Liver (tissue), 9 donors: ENCODE results near the gene UBE2D1. TPM values are rescaled to one million over a fixed set of nuclear protein-coding genes. Genes with fewer than 3 reads are reported as not detected.

Experiments used
- DNase-seq: peaks from one replicate; pipeline ENCODE4 v3.0.0-alpha.2; 2017; ENCODE audit warnings: low spot score
- H3K27ac ChIP-seq, 2 donors: one replicate each; pipeline ENCODE4 v1.7.0; 2013; ENCODE audit warnings: inconsistent platforms in 2 of 2, low read length in 2 of 2, control low read depth in 1 of 2, low read depth in 1 of 2, mild to moderate bottlenecking in 1 of 2
- H3K27me3 ChIP-seq, 4 donors: one replicate each; pipeline versions ENCODE4 v1.6.1 to v1.7.0; 2013; ENCODE audit warnings: low read length in 3 of 4, inconsistent platforms in 1 of 4, mild to moderate bottlenecking in 1 of 4, moderate library complexity in 1 of 4; ENCODE audit not compliant: control insufficient read depth in 4 of 4, insufficient read depth in 4 of 4
- H3K36me3 ChIP-seq, 4 donors: one replicate each; pipeline versions ENCODE4 v1.6.1 to v1.7.0; 2013; ENCODE audit warnings: low read length in 3 of 4, mild to moderate bottlenecking in 3 of 4, low read depth in 1 of 4, moderate library complexity in 1 of 4; ENCODE audit not compliant: control insufficient read depth in 4 of 4, insufficient read depth in 3 of 4
- H3K4me1 ChIP-seq, 4 donors: one replicate each; pipeline versions ENCODE4 v1.6.1 to v1.7.0; 2013; ENCODE audit warnings: low read length in 3 of 4, mild to moderate bottlenecking in 3 of 4, moderate library complexity in 1 of 4; ENCODE audit not compliant: control insufficient read depth in 4 of 4, insufficient read depth in 4 of 4
- H3K4me3 ChIP-seq, 3 donors: one replicate each; pipeline versions ENCODE4 v1.6.1 to v1.7.0; 2013; ENCODE audit warnings: low read length in 3 of 3, control low read depth in 1 of 3, low read depth in 1 of 3, mild to moderate bottlenecking in 1 of 3
- H3K9ac ChIP-seq, 2 donors: one replicate each; pipeline ENCODE4 v1.7.0; 2013; ENCODE audit warnings: low read length in 2 of 2, mild to moderate bottlenecking in 2 of 2, moderate library complexity in 2 of 2, control low read depth in 1 of 2, low read depth in 1 of 2
- H3K9me3 ChIP-seq, 4 donors: one replicate each; pipeline versions ENCODE4 v1.6.1 to v1.7.0; 2013; ENCODE audit warnings: low read length in 3 of 4; ENCODE audit not compliant: control insufficient read depth in 4 of 4
- FOXA1 ChIP-seq: IDR thresholded peaks from 2 replicates; pipeline ENCODE4 v1.6.1; 2016; ENCODE audit warnings: antibody characterized with exemption
- FOXA2 ChIP-seq: IDR thresholded peaks from 2 replicates; pipeline ENCODE4 v1.6.1; 2016; ENCODE audit warnings: antibody characterized with exemption
- GABPA ChIP-seq, 2 donors: IDR thresholded peaks in 1 of 2; conservative IDR thresholded peaks in 1 of 2; 2 replicates each; pipeline ENCODE4 v1.6.1; 2016; ENCODE audit warnings: antibody characterized with exemption in 2 of 2, mild to moderate bottlenecking in 1 of 2, moderate library complexity in 1 of 2
- HNF4G ChIP-seq: IDR thresholded peaks from 2 replicates; pipeline ENCODE4 v1.6.1; 2016; ENCODE audit warnings: antibody characterized with exemption
- JUND ChIP-seq, 2 donors: IDR thresholded peaks; 2 replicates each; pipeline ENCODE4 v1.6.1; 2016; ENCODE audit warnings: antibody characterized with exemption in 2 of 2
- NR2F2 ChIP-seq: IDR thresholded peaks from 2 replicates; pipeline ENCODE4 v1.6.1; 2016; ENCODE audit warnings: antibody characterized with exemption
- RXRA ChIP-seq, 2 donors: IDR thresholded peaks; 2 replicates each; pipeline ENCODE4 v1.6.1; 2017 to 2018; ENCODE audit warnings: antibody characterized with exemption in 2 of 2, mild to moderate bottlenecking in 1 of 2
- SP1 ChIP-seq: IDR thresholded peaks from 2 replicates; pipeline ENCODE4 v1.6.1; 2018; ENCODE audit warnings: antibody characterized with exemption, mild to moderate bottlenecking
- TAF1 ChIP-seq: conservative IDR thresholded peaks from 2 replicates; pipeline ENCODE4 v1.6.1; 2016; ENCODE audit warnings: antibody characterized with exemption, mild to moderate bottlenecking
- YY1 ChIP-seq: IDR thresholded peaks from 2 replicates; pipeline ENCODE4 v1.6.1; 2016; ENCODE audit warnings: antibody characterized with exemption, mild to moderate bottlenecking
- WGBS: extraction: QIAGEN DNeasy Blood & Tissue Kit; methylation state at CpG from one replicate; pipeline ENCODE4 v1.1.7; 2013; 5-methylcytosine and 5-hydroxymethylcytosine counted together
- polyA plus RNA-seq, 2 donors: library from polyadenylated mRNA; stranded (reverse) in 1 of 2; unstranded in 1 of 2; fragments of 200-250 nt in 1 of 2; fragments of >200 nt in 1 of 2; fragmentation: Nextera tagmentation in 1 of 2; extraction: Ambion mirVana in 1 of 2; gene quantifications; one replicate each; pipeline versions ENCODE4 v1.2.1 to v1.2.3, GENCODE V29; 2013 to 2015
- total RNA-seq, 2 donors: library from RNA; depleted of rRNA; stranded (reverse); fragments of >200 nt; gene quantifications; one replicate each; pipeline ENCODE4 v1.2.3, GENCODE V29; 2014
- TF ChIP-seq, protein P1 (sequence below): IDR thresholded peaks from 2 replicates; pipeline ENCODE4 v1.6.1; 2016; ENCODE audit warnings: antibody characterized with exemption
- TF ChIP-seq, protein P2 (sequence below): fragments of 150-350 bp; IDR thresholded peaks from 2 replicates; pipeline ENCODE4 v1.5.1; 2017; ENCODE audit warnings: improper control_type of control experiment, low read depth, low read length; ENCODE audit not compliant: missing input control
- TF ChIP-seq, protein P3 (sequence below): IDR thresholded peaks from 2 replicates; pipeline ENCODE4 v1.6.1; 2016; ENCODE audit warnings: antibody characterized with exemption
- TF ChIP-seq, protein P4 (sequence below): IDR thresholded peaks from 2 replicates; pipeline ENCODE4 v1.6.1; 2016; ENCODE audit warnings: antibody characterized with exemption, mild to moderate bottlenecking
- donor health status: healthy.
- donor health status: healthy.
- donor health status: healthy.
- donor health status: healthy.
- donor health status: healthy.

UBE2D1 gene
- total and polyA plus RNA-seq, 4 donors, result 3.5 to 6.8 (median 5.8) TPM

DNA sequence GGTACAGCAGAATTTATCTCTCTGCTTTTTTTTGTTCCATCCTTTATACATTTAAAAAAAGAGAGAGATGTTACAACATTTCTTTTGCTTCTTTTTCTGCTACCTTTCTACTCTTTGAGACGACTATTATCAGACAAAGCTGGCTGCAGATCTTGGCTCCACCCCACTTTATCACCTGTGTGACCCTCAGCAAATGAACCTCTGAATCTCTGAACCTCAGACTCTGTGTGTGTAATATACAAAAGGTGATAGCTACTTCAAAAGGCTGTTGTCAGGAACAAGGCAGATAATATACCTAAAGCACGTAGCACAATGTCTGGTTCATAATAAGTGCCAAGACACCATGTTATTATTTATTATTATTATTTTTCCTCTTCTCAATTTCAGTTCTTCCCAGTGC, 32.6 kb upstream of the UBE2D1 start:
- DNase-seq, result no peak

DNA sequence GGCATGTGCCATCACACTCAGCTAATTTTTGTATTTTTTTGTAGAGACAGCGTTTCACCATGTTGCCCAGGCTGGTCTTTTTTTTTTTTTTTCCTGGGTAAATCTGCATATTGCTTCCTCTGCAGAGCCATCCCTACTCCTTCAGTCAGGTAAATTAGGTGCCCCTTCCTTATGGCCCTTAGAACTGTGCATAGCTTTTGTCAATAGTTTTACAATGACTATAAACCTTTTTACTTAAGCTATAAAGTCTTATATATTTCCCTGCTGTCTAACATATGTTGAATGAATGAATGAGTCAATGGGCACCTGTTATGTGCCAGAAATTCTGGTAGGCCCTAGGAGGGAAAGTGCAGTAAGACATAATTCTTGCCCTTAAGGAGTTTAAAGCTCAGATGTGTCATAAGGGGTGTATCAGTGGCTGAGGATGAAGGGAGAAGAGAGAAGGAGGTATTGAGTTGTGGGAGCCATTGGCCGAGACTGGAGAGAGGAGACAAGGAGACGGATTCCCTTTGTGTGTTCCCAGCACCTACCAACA, 30.6 kb upstream of the UBE2D1 start:
- no peak overlapping the region for H3K9ac ChIP-seq
- H3K4me3 ChIP-seq, result no peak overlapping the region
- no peaks in the 10 kb centered on the region for H3K36me3 ChIP-seq
- WGBS, result 88% methylated on average over 3 of the region's 3 CpGs
- H3K4me1 ChIP-seq, result no peaks in the 10 kb centered on the region
- no peaks in the 10 kb centered on the region for H3K9me3 ChIP-seq
- DNase-seq, result no peak
- no peak overlapping the region for H3K27ac ChIP-seq
- peaks cover 0 to 3% (median 1%) of the 10 kb centered on the region in 4 donors for H3K27me3 ChIP-seq
- TF ChIP-seq HNF4G (no peak), FOXA1 (no peak), GABPA (IDR thresholded peaks at IDR 0.05 in 1 of 2, conservative IDR thresholded peaks at IDR 0.05 in 1 of 2) (no peak), SP1 (no peak), FOXA2 (no peak), TAF1 (no peak), YY1 (no peak), RXRA (IDR thresholded peaks at IDR 0.05) (no peak), JUND (IDR thresholded peaks at IDR 0.05) (no peak)
- TF ChIP-seq, protein P1, sequence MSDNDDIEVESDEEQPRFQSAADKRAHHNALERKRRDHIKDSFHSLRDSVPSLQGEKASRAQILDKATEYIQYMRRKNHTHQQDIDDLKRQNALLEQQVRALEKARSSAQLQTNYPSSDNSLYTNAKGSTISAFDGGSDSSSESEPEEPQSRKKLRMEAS, result no peak
- TF ChIP-seq, protein P2, sequence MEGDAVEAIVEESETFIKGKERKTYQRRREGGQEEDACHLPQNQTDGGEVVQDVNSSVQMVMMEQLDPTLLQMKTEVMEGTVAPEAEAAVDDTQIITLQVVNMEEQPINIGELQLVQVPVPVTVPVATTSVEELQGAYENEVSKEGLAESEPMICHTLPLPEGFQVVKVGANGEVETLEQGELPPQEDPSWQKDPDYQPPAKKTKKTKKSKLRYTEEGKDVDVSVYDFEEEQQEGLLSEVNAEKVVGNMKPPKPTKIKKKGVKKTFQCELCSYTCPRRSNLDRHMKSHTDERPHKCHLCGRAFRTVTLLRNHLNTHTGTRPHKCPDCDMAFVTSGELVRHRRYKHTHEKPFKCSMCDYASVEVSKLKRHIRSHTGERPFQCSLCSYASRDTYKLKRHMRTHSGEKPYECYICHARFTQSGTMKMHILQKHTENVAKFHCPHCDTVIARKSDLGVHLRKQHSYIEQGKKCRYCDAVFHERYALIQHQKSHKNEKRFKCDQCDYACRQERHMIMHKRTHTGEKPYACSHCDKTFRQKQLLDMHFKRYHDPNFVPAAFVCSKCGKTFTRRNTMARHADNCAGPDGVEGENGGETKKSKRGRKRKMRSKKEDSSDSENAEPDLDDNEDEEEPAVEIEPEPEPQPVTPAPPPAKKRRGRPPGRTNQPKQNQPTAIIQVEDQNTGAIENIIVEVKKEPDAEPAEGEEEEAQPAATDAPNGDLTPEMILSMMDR, result no peak
- TF ChIP-seq, protein P3, sequence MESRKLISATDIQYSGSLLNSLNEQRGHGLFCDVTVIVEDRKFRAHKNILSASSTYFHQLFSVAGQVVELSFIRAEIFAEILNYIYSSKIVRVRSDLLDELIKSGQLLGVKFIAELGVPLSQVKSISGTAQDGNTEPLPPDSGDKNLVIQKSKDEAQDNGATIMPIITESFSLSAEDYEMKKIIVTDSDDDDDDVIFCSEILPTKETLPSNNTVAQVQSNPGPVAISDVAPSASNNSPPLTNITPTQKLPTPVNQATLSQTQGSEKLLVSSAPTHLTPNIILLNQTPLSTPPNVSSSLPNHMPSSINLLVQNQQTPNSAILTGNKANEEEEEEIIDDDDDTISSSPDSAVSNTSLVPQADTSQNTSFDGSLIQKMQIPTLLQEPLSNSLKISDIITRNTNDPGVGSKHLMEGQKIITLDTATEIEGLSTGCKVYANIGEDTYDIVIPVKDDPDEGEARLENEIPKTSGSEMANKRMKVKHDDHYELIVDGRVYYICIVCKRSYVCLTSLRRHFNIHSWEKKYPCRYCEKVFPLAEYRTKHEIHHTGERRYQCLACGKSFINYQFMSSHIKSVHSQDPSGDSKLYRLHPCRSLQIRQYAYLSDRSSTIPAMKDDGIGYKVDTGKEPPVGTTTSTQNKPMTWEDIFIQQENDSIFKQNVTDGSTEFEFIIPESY, result no peak

More for the DNA sequence above, 32.6 kb upstream of the UBE2D1 start:
- TF ChIP-seq, protein P1, result no peak
- TF ChIP-seq FOXA2 (no peak), NR2F2 (no peak), SP1 (no peak), YY1 (no peak)
- TF ChIP-seq, protein P4, sequence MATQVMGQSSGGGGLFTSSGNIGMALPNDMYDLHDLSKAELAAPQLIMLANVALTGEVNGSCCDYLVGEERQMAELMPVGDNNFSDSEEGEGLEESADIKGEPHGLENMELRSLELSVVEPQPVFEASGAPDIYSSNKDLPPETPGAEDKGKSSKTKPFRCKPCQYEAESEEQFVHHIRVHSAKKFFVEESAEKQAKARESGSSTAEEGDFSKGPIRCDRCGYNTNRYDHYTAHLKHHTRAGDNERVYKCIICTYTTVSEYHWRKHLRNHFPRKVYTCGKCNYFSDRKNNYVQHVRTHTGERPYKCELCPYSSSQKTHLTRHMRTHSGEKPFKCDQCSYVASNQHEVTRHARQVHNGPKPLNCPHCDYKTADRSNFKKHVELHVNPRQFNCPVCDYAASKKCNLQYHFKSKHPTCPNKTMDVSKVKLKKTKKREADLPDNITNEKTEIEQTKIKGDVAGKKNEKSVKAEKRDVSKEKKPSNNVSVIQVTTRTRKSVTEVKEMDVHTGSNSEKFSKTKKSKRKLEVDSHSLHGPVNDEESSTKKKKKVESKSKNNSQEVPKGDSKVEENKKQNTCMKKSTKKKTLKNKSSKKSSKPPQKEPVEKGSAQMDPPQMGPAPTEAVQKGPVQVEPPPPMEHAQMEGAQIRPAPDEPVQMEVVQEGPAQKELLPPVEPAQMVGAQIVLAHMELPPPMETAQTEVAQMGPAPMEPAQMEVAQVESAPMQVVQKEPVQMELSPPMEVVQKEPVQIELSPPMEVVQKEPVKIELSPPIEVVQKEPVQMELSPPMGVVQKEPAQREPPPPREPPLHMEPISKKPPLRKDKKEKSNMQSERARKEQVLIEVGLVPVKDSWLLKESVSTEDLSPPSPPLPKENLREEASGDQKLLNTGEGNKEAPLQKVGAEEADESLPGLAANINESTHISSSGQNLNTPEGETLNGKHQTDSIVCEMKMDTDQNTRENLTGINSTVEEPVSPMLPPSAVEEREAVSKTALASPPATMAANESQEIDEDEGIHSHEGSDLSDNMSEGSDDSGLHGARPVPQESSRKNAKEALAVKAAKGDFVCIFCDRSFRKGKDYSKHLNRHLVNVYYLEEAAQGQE, result no peak
- TF ChIP-seq, protein P3, result no peak
- peaks cover 0 to 3% (median 1%) of the 10 kb centered on the region in 4 donors for H3K27me3 ChIP-seq
- no peaks in the 10 kb centered on the region for H3K36me3 ChIP-seq
- WGBS, result 47% methylated on average over 2 of the region's 2 CpGs
- H3K27ac ChIP-seq, result no peak overlapping the region
- H3K4me1 ChIP-seq, result no peaks in the 10 kb centered on the region
- H3K9me3 ChIP-seq, result no peaks in the 10 kb centered on the region
- H3K4me3 ChIP-seq, result no peak overlapping the region
- H3K9ac ChIP-seq, result no peak overlapping the region
